AG08396 (cell line): Measurements from ENCODE around the gene GANAB.
"Not testable (repeated sequence)": the region's sequence is repeated elsewhere in the genome, so short reads cannot be mapped to it uniquely, and the experiment has no call there.

Experiments
- DNase-seq: peaks from one replicate; pipeline ENCODE4 v3.0.0; 2012; ENCODE audit warnings: low spot score, mixed read lengths

The GANAB gene

GRCh38 chr11:62601372-62602140, 44.9 kb downstream of the GANAB start, which contains the start of gene MTA2:
MTA2 (minus strand) TSS chr11:62601865; CDS start chr11:62601450, 415 bp downstream.
- peak; percentile 98 for DNase-seq

GRCh38 chr11:62601122-62601371, 45.4 kb downstream of the GANAB start:
- peak; percentile 43 for DNase-seq

GRCh38 chr11:62600367-62601121, 45.9 kb downstream of the GANAB start:
- no peak for DNase-seq

GRCh38 chr11:62599901-62600300, 46.5 kb downstream of the GANAB start:
- DNase-seq, result no peak

GRCh38 chr11:62599069-62599696, 47.2 kb downstream of the GANAB start:
- peak; percentile 98 for DNase-seq

GRCh38 chr11:62595124-62595523, 51.3 kb downstream of the GANAB start:
- DNase-seq, result no peak

GRCh38 chr11:62593434-62594044, 52.9 kb downstream of the GANAB start:
- peak; percentile 64 for DNase-seq

- no peak for DNase-seq
Observed at GRCh38 chr11:62592989-62593421, 53.4 kb downstream of the GANAB start.

GRCh38 chr11:62592146-62592815, 54.1 kb downstream of the GANAB start:
- DNase-seq, result no peak

GRCh38 chr11:62591448-62592145, 54.8 kb downstream of the GANAB start, which contains the start of gene TUT1:
TUT1 (minus strand) TSS chr11:62591523; CDS start chr11:62591485, 38 bp downstream.
- DNase-seq, result peak; percentile 90

GRCh38 chr11:62588966-62589637, 57.3 kb downstream of the GANAB start:
- DNase-seq, result no peak

GRCh38 chr11:62585356-62585755, 61.1 kb downstream of the GANAB start:
- not testable (repeated sequence) for DNase-seq

GRCh38 chr11:62581735-62582134, 64.7 kb downstream of the GANAB start:
- DNase-seq, result not testable (repeated sequence)

- no peak for DNase-seq
Observed at GRCh38 chr11:62580959-62581715, 65.3 kb downstream of the GANAB start.

- DNase-seq, result no peak
Observed at GRCh38 chr11:62579252-62579651, 67.2 kb downstream of the GANAB start.

GRCh38 chr11:62578541-62578940, 67.9 kb downstream of the GANAB start:
- no peak for DNase-seq

GRCh38 chr11:62577046-62577714, 69.2 kb downstream of the GANAB start:
- no peak for DNase-seq

- DNase-seq, result no peak
Observed at GRCh38 chr11:62575837-62576236, 70.6 kb downstream of the GANAB start.

- no peak for DNase-seq
Observed at GRCh38 chr11:62575156-62575555, 71.3 kb downstream of the GANAB start.
